ENCODE results near the gene JUNB.
"Not testable (repeated sequence)": the region's sequence is repeated elsewhere in the genome, so short reads cannot be mapped to it uniquely, and the experiment has no call there.

Gene JUNB

DNA sequence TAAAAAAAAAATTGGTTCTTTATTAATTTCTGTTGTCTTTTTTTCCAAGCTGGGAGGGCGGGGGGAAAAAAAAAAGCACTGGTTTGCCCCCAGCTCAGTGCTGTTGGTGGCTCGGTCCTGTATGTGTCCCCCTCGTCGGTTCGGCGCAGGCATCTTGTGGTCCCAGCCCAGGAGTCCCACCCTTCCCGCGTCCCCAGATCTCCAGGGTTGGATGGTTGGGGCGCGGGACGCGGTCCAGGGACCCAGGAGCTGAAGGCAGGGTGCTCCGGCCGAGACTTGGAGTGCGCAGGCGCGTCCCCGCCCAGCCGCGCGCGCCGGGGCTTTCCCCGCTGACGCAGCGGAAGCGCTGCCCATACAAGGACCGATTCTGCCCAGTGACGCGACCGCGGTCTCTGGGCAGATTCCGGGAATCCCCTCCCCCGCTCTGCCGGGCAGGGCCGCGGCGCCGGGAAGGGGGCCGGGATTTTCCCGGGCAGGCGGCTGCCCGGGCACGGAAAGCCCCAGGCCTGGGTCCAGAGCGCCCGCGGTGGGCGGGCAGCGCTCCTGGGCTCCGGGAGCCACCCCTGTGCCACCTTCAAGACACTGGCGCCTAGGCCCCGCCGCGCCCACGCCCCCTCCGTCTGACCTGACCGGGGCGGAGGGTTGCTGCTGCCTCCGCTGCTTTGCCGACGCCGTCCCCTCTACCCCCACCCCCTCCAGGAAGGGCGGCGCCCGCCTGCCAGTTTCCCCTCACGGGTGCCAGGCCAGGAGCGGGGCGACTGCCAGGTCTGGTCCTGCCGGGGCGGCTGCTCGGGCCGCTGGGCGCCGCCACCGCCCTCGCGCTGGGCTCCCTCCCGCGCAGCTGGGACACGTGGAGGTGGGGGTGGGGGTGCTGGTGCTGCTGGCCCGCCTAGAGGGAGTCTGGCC is 2.3 kb downstream of the JUNB start:
- no peaks in the 10 kb centered on the region for H3K9me3 ChIP-seq (ENCODE audit: control insufficient read depth, low read length)
- H3K27me3 ChIP-seq (ENCODE audit: control insufficient read depth, insufficient read depth, low read length), result no peaks in the 10 kb centered on the region
- H3K4me3 ChIP-seq (ENCODE audit: low read length), result peak overlapping the region; percentile 88
- peaks cover 43% of the 10 kb centered on the region for H3K4me1 ChIP-seq (ENCODE audit: control insufficient read depth, insufficient read depth, low read length)
- H3K36me3 ChIP-seq (ENCODE audit: control insufficient read depth, insufficient read depth, low read length), result no peaks in the 10 kb centered on the region
- H3K9ac ChIP-seq (ENCODE audit: low read length), result peak overlapping the region; percentile 98

DNA sequence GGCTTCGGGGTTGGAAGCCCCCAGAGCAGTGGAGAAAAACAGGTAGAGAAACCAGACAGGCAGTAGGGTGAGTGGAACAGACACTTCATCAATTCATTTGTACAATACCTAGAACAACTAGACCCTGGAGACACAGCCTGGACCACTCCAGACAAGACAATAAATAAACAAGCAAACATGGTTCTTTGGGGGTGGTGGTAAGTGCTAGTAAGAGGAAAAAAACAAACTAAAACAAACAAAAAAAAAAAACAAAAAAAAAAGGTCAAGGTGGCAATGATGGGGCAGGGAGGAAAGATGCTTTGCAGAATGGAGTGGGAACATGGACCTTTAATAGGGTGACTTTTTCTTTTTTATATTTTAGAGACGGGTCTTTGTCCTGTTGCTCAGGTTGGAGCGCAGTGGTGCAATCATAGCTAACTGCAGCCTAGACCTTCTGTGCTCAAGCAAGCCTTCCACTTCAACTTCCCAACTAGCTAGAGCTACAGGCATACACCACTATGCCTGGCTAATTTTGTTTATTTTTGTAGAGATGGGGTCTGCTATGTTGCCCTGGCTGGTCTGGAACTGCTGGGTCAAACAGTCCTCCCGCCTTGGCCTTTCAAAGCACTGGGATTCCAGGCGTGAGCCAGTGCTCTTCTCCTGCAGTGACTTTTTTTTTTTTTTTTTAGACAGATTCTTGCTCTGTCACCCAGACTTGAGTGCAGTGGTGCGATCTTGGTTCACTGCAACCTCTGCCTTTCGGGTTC is 3.1 kb downstream of the JUNB start:
- Histone ChIP-seq H3K4me1 (ENCODE audit: control insufficient read depth, insufficient read depth, low read length) (peaks cover 35% of the 10 kb centered on the region), H3K27me3 (ENCODE audit: control insufficient read depth, insufficient read depth, low read length) (no peaks in the 10 kb centered on the region), H3K36me3 (ENCODE audit: control insufficient read depth, insufficient read depth, low read length) (no peaks in the 10 kb centered on the region), H3K9ac (ENCODE audit: low read length) (peak overlapping the region; percentile 98), H3K4me3 (ENCODE audit: low read length) (no peak overlapping the region), H3K9me3 (ENCODE audit: control insufficient read depth, low read length) (no peaks in the 10 kb centered on the region)

DNA sequence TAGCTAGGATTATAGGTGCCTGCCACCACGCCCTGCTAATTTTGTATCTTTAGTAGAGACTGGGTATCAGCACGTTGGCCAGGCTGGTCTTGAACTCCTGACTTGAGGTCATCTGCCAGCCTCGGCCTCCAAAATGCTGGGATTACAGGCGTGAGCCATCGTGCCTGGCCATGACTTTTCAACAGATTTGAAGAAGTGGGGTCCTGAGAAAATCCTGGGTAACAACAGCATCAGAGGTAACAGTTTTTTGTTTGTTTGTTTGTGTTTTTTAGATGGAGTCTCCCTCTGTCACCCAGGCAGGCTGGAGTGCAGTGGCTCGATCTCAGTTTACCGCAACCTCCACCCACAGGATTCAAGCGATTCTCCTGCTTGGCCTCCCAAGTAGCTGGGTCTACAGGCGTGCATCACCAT is 3.7 kb downstream of the JUNB start:
- H3K4me1 ChIP-seq (ENCODE audit: control insufficient read depth, insufficient read depth, low read length), result peaks cover 36% of the 10 kb centered on the region
- no peak overlapping the region for H3K9ac ChIP-seq (ENCODE audit: low read length)
- no peak overlapping the region for H3K4me3 ChIP-seq (ENCODE audit: low read length)

DNA sequence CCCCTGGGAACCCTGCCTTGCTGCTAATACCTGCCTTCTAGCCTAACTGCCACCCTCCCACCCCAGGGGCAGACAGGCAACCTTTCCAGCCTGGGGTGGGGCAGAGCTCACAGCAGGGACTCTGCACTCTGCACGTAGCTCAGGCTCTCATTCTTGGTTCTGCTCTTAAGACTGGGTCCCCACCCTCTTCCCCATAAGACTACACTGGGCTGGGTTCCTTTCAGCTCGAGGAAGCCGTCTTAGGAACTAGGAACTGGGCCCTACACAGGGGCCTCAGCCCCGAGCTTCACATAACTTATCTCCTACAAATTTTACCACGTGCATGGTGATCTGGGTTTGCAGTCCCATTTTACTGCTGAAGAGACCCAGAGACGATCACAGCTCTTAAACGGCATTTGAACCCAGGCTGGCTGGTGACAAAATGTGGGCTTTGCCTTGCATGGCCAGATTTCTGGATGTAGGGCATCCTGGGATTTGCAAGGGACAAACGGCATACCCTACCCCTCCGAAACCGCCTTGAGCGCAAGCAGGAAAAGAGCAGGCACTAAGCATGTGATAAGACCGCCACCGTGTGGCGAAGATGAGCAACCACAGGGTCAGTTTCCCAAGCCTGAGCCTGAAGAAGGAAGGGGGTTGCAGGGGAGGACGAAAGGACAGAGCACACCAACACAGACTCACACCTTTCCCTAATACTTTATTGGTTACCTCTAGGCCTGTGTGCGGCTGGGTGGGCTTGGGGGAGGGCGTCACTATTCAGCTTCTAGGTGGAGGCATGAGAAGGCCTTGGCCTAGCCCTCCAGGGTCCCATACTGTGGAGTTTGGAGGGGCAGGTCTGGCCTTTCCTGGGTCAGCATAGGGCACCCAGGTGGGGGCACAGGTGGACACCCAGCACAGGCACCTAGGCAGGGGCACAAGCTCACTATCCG is 5.1 kb downstream of the JUNB start:
- Histone ChIP-seq H3K9me3 (ENCODE audit: control insufficient read depth, low read length) (no peaks in the 10 kb centered on the region), H3K4me3 (ENCODE audit: low read length) (peak overlapping the region; percentile 49), H3K4me1 (ENCODE audit: control insufficient read depth, insufficient read depth, low read length) (peaks cover 39% of the 10 kb centered on the region), H3K27me3 (ENCODE audit: control insufficient read depth, insufficient read depth, low read length) (no peaks in the 10 kb centered on the region), H3K9ac (ENCODE audit: low read length) (peak overlapping the region; percentile 56), H3K36me3 (ENCODE audit: control insufficient read depth, insufficient read depth, low read length) (no peaks in the 10 kb centered on the region)

More for the DNA sequence above, 3.7 kb downstream of the JUNB start:
- H3K36me3 ChIP-seq (ENCODE audit: control insufficient read depth, insufficient read depth, low read length), result no peaks in the 10 kb centered on the region
- H3K9me3 ChIP-seq (ENCODE audit: control insufficient read depth, low read length), result no peaks in the 10 kb centered on the region
- no peaks in the 10 kb centered on the region for H3K27me3 ChIP-seq (ENCODE audit: control insufficient read depth, insufficient read depth, low read length)

DNA sequence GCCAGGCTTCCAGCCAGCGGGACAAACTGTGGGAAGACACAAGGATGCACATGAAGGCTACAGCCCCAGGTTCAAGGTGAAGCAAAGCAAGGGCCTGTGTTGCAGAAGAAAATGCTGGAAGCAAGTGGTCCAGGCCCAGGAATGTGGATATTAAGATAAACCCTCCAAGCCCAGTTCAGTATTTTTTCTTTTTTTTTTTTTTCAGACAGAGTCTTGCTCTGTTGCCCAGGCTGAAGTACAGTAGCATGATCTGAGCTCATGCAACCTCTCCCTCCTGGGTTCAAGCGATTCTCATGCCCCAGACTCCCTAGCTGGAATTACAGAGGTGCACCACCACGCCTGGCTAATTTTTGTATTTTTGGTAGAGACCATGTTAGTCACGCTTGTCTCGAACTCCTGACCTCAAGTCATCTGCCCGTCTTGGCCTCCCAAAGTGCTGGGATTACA is 5.9 kb downstream of the JUNB start:
- no peaks in the 10 kb centered on the region for H3K9me3 ChIP-seq (ENCODE audit: control insufficient read depth, low read length)
- no peaks in the 10 kb centered on the region for H3K36me3 ChIP-seq (ENCODE audit: control insufficient read depth, insufficient read depth, low read length)
- H3K4me1 ChIP-seq (ENCODE audit: control insufficient read depth, insufficient read depth, low read length), result peaks cover 43% of the 10 kb centered on the region
- H3K27me3 ChIP-seq (ENCODE audit: control insufficient read depth, insufficient read depth, low read length), result no peaks in the 10 kb centered on the region
- no peak overlapping the region for H3K9ac ChIP-seq (ENCODE audit: low read length)
- no peak overlapping the region for H3K4me3 ChIP-seq (ENCODE audit: low read length)

DNA sequence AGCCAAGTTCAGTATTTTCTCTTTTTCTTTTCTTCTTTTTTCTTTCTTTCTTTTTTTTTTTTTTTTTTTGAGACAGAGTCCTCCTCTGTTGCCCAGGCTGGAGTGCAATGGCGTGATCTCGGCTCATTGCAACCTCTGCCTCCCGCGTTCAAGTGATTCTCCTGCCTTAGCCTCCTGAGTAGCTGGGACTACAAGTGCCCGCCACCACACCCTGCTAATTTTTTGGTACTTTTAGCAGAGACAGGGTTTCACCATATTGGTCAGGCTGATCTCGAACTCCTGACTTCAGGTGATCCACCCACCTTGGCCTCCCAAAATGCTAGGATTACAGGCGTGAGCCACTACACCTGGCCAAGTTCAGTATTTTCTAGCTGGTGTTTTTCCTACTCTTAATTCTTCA is 6.3 kb downstream of the JUNB start:
- H3K4me1 ChIP-seq (ENCODE audit: control insufficient read depth, insufficient read depth, low read length), result peaks cover 48% of the 10 kb centered on the region
- not testable (repeated sequence) for H3K27me3 ChIP-seq (ENCODE audit: control insufficient read depth, insufficient read depth, low read length); H3K9ac ChIP-seq (ENCODE audit: low read length); H3K36me3 ChIP-seq (ENCODE audit: control insufficient read depth, insufficient read depth, low read length); H3K9me3 ChIP-seq (ENCODE audit: control insufficient read depth, low read length); H3K4me3 ChIP-seq (ENCODE audit: low read length)

DNA sequence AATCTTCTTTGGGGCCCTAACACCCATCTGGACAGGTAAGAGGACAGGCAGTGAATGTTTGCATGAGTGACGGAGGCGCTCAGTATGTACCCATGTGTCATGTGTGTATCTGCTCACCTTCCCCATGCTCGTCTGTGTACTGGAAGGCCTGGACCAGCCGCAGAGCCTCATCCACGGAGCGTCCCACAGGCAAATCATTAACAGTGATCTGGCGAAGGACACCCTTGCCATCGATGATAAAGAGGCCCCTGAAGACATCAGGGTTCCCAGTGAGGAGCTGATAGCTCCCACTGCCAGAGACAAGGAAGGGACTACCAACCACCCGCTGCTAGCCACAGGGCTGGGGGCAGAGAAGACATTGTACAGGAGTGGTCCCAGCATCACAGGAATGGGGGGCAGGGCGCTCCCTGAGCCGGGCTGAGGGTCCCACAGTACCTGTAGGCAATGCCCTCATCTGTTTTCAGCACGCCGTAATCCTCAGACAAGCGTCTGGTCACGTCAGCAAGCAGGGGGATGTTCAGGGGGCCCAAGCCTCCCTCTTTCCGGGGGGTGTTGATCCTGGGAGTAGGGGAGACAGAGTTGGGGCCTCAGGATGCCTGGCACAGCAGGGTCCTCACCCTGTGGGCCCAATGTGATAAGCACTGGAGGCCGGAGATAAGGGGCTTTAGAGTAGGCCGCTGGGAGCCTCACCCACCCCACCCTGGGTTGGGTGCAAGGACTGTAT is 8.6 kb downstream of the JUNB start:
- H3K9me3 ChIP-seq (ENCODE audit: control insufficient read depth, low read length), result no peaks in the 10 kb centered on the region
- H3K4me1 ChIP-seq (ENCODE audit: control insufficient read depth, insufficient read depth, low read length), result peaks cover 40% of the 10 kb centered on the region
- peak overlapping the region; percentile 91 for H3K9ac ChIP-seq (ENCODE audit: low read length)
- no peaks in the 10 kb centered on the region for H3K27me3 ChIP-seq (ENCODE audit: control insufficient read depth, insufficient read depth, low read length)
- no peak overlapping the region for H3K4me3 ChIP-seq (ENCODE audit: low read length)
- no peaks in the 10 kb centered on the region for H3K36me3 ChIP-seq (ENCODE audit: control insufficient read depth, insufficient read depth, low read length)

DNA sequence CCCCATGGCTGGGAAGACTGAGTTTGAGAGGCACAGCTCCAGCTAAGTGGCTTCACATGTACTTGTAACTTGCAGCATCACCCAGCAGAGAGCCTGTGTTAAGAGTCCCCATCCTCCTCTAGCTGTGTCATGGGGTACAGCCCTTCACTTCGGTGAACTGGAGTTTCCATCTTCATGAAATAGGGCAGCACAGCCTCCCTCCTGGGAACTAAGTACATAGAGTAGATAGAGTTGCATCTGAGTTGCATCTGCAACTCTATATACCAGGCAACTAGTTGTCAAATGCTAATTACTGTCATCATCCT is 9.1 kb downstream of the JUNB start:
- Histone ChIP-seq H3K4me1 (ENCODE audit: control insufficient read depth, insufficient read depth, low read length) (peaks cover 37% of the 10 kb centered on the region), H3K9me3 (ENCODE audit: control insufficient read depth, low read length) (no peaks in the 10 kb centered on the region)

DNA sequence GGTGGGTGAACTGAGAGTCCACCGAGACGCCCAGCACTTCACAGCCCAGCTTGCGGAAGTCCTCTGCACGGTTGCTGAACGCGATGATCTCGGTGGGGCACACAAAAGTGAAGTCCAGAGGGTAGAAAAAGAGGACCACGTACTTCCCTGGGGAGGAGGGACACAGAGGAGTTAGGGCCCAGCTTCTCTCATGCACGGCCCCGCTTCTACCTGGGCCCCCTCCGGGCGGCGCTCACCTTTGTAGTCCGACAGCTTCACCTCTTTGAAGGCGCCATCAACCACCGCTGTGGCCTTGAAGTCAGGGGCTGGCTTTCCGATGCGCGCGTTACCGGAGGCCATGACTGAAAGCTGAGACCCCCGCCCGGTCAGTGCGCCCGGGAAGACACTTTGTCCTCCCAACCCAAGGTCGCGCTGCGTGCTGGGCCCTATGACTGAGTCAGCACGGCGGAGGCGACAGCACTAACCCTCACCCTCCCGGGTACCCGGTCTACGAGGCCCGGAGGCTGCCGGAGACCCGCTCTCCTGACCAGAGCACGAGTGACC is 9.7 kb downstream of the JUNB start:
- peaks cover 33% of the 10 kb centered on the region for H3K4me1 ChIP-seq (ENCODE audit: control insufficient read depth, insufficient read depth, low read length)
- H3K4me3 ChIP-seq (ENCODE audit: low read length), result peak overlapping the region; percentile 90
- no peaks in the 10 kb centered on the region for H3K9me3 ChIP-seq (ENCODE audit: control insufficient read depth, low read length)
- H3K27me3 ChIP-seq (ENCODE audit: control insufficient read depth, insufficient read depth, low read length), result no peaks in the 10 kb centered on the region
- H3K36me3 ChIP-seq (ENCODE audit: control insufficient read depth, insufficient read depth, low read length), result no peaks in the 10 kb centered on the region
- peak overlapping the region; percentile 91 for H3K9ac ChIP-seq (ENCODE audit: low read length)

More for the DNA sequence above, 9.1 kb downstream of the JUNB start:
- Histone ChIP-seq H3K9ac (ENCODE audit: low read length) (peak overlapping the region; percentile 91), H3K4me3 (ENCODE audit: low read length) (peak overlapping the region; percentile 90), H3K27me3 (ENCODE audit: control insufficient read depth, insufficient read depth, low read length) (no peaks in the 10 kb centered on the region), H3K36me3 (ENCODE audit: control insufficient read depth, insufficient read depth, low read length) (no peaks in the 10 kb centered on the region)

DNA sequence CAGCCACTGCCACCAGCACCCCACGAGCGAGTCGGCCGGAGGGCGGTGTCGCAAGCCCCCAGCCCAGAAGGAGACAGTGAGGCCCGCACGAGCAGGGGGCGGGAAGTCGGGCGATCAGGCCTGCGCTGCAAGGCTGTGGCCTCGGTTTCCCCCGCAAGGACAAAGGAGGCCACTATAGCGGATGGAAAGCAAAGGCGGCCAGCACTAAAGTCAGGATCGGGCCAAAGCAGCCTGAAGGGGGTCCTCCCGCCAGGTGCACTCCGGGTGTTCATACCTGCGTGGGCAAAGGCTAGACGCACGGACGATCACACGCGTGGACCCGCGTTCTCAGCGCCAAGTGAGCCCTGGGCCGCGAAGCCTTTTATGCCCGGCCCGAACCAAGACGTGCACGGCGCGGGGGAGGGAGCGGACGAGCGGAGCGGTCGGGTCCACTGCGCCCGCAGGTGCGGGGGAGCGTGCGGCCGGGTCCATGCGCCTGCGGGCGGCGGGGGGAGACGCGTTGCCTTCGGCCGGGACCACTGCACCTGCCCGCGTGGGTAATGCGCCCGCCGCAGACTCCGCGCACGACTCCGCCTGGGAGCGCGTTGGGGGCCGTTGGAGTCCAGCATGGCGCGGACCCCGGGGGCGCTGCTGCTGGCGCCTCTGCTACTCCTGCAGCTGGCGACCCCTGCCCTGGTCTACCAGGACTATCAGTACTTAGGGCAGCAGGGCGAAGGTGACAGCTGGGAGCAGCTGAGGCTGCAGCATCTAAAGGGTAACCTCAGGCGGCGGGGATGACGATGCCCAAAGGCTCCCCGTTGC is 10.4 kb downstream of the JUNB start, which contains the start of the genes PRDX2 and THSD8:
Gene PRDX2 (minus strand): TSS at position 335 of the 801 bp plus-strand sequence. CDS start 539 bp downstream, outside the sequence.
Gene THSD8 (plus strand): TSS at position 604 of the 801 bp plus-strand sequence. CDS start 3 bp downstream, at position 607.
- H3K27me3 ChIP-seq (ENCODE audit: control insufficient read depth, insufficient read depth, low read length), result no peaks in the 10 kb centered on the region
- peak within 1 kb of the TSS; percentile 91 for H3K9ac ChIP-seq (ENCODE audit: low read length)
- peak within 1 kb of the TSS; percentile 90 for H3K4me3 ChIP-seq (ENCODE audit: low read length)
- H3K4me1 ChIP-seq (ENCODE audit: control insufficient read depth, insufficient read depth, low read length), result peaks cover 29% of the 10 kb centered on the region
- no peaks in the 10 kb centered on the region for H3K36me3 ChIP-seq (ENCODE audit: control insufficient read depth, insufficient read depth, low read length)
- no peaks in the 10 kb centered on the region for H3K9me3 ChIP-seq (ENCODE audit: control insufficient read depth, low read length)

Data from mucosa of stomach (tissue), 1 donor.